Liver (tissue), 9 donors: ENCODE data around the gene TSPAN8. TPM values are rescaled to one million over a fixed set of nuclear protein-coding genes. Genes with fewer than 3 reads are reported as not detected.
"Not testable (repeated sequence)": the region's sequence is repeated elsewhere in the genome, so short reads cannot be mapped to it uniquely, and the experiment has no call there.

Experiments
- DNase-seq: peaks from one replicate; pipeline ENCODE4 v3.0.0-alpha.2; 2017; ENCODE audit warnings: low spot score
- H3K27ac ChIP-seq, 2 donors: one replicate each; pipeline ENCODE4 v1.7.0; 2013; ENCODE audit warnings: inconsistent platforms in 2 of 2, low read length in 2 of 2, control low read depth in 1 of 2, low read depth in 1 of 2, mild to moderate bottlenecking in 1 of 2
- H3K27me3 ChIP-seq, 4 donors: one replicate each; pipeline versions ENCODE4 v1.6.1 to v1.7.0; 2013; ENCODE audit warnings: low read length in 3 of 4, inconsistent platforms in 1 of 4, mild to moderate bottlenecking in 1 of 4, moderate library complexity in 1 of 4; ENCODE audit not compliant: control insufficient read depth in 4 of 4, insufficient read depth in 4 of 4
- H3K36me3 ChIP-seq, 4 donors: one replicate each; pipeline versions ENCODE4 v1.6.1 to v1.7.0; 2013; ENCODE audit warnings: low read length in 3 of 4, mild to moderate bottlenecking in 3 of 4, low read depth in 1 of 4, moderate library complexity in 1 of 4; ENCODE audit not compliant: control insufficient read depth in 4 of 4, insufficient read depth in 3 of 4
- H3K4me1 ChIP-seq, 4 donors: one replicate each; pipeline versions ENCODE4 v1.6.1 to v1.7.0; 2013; ENCODE audit warnings: low read length in 3 of 4, mild to moderate bottlenecking in 3 of 4, moderate library complexity in 1 of 4; ENCODE audit not compliant: control insufficient read depth in 4 of 4, insufficient read depth in 4 of 4
- H3K4me3 ChIP-seq, 3 donors: one replicate each; pipeline versions ENCODE4 v1.6.1 to v1.7.0; 2013; ENCODE audit warnings: low read length in 3 of 3, control low read depth in 1 of 3, low read depth in 1 of 3, mild to moderate bottlenecking in 1 of 3
- H3K9ac ChIP-seq, 2 donors: one replicate each; pipeline ENCODE4 v1.7.0; 2013; ENCODE audit warnings: low read length in 2 of 2, mild to moderate bottlenecking in 2 of 2, moderate library complexity in 2 of 2, control low read depth in 1 of 2, low read depth in 1 of 2
- H3K9me3 ChIP-seq, 4 donors: one replicate each; pipeline versions ENCODE4 v1.6.1 to v1.7.0; 2013; ENCODE audit warnings: low read length in 3 of 4; ENCODE audit not compliant: control insufficient read depth in 4 of 4
- GABPA ChIP-seq, 2 donors: IDR thresholded peaks in 1 of 2; conservative IDR thresholded peaks in 1 of 2; 2 replicates each; pipeline ENCODE4 v1.6.1; 2016; ENCODE audit warnings: antibody characterized with exemption in 2 of 2, mild to moderate bottlenecking in 1 of 2, moderate library complexity in 1 of 2
- HNF4A ChIP-seq, 2 donors: conservative IDR thresholded peaks; 2 replicates each; pipeline ENCODE4 v1.6.1; 2016; ENCODE audit warnings: antibody characterized with exemption in 2 of 2, mild to moderate bottlenecking in 2 of 2
- JUND ChIP-seq, 2 donors: IDR thresholded peaks; 2 replicates each; pipeline ENCODE4 v1.6.1; 2016; ENCODE audit warnings: antibody characterized with exemption in 2 of 2
- RXRA ChIP-seq, 2 donors: IDR thresholded peaks; 2 replicates each; pipeline ENCODE4 v1.6.1; 2017 to 2018; ENCODE audit warnings: antibody characterized with exemption in 2 of 2, mild to moderate bottlenecking in 1 of 2
- WGBS: extraction: QIAGEN DNeasy Blood & Tissue Kit; methylation state at CpG from one replicate; pipeline ENCODE4 v1.1.7; 2013; 5-methylcytosine and 5-hydroxymethylcytosine counted together
- polyA plus RNA-seq, 2 donors: library from polyadenylated mRNA; stranded (reverse) in 1 of 2; unstranded in 1 of 2; fragments of 200-250 nt in 1 of 2; fragments of >200 nt in 1 of 2; fragmentation: Nextera tagmentation in 1 of 2; extraction: Ambion mirVana in 1 of 2; gene quantifications; one replicate each; pipeline versions ENCODE4 v1.2.1 to v1.2.3, GENCODE V29; 2013 to 2015
- total RNA-seq, 2 donors: library from RNA; depleted of rRNA; stranded (reverse); fragments of >200 nt; gene quantifications; one replicate each; pipeline ENCODE4 v1.2.3, GENCODE V29; 2014
- TF ChIP-seq, protein P1 (sequence below): IDR thresholded peaks from 2 replicates; pipeline ENCODE4 v1.6.1; 2016; ENCODE audit warnings: antibody characterized with exemption, mild to moderate bottlenecking
- TF ChIP-seq, protein P2 (sequence below): fragments of 150-350 bp; IDR thresholded peaks from 2 replicates; pipeline ENCODE4 v1.5.1; 2017; ENCODE audit warnings: improper control_type of control experiment, low read depth, low read length; ENCODE audit not compliant: missing input control
- TF ChIP-seq, protein P3 (sequence below): IDR thresholded peaks from 2 replicates; pipeline ENCODE4 v1.6.1; 2016; ENCODE audit warnings: antibody characterized with exemption
- donor health status: healthy.
- donor health status: healthy.
- donor health status: healthy.
- donor health status: healthy.
- donor health status: healthy.

TSPAN8 gene
- total and polyA plus RNA-seq, 4 donors = 0.65 to 9.3 (median 5.2) TPM

DNA sequence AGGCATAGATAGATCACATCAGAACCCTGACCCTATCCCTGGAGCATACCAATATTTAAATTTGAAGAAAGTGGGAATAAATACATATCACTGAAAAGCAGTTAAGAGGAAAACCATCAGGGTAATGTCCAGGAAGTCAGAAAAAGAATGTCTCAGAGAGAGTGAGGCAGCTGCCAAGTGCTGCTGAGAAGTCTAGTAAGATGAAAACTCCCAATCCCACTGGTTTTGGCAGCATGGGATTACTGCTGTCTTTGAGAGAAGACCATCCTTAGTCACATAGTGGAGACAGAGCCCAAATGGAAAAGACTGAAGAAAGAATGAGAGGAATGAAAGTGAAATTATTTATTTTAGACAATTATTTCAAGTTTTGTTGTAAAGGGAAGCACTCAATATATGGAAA is 11.5 kb upstream of the TSPAN8 start:
- H3K4me1 ChIP-seq = peaks cover 1 to 6% (median 3%) of the 10 kb centered on the region in 4 donors
- no peak overlapping the region for H3K4me3 ChIP-seq
- H3K9me3 ChIP-seq = no peaks in the 10 kb centered on the region
- DNase-seq = no peak
- no peak overlapping the region for H3K27ac ChIP-seq
- TF ChIP-seq, protein P1, sequence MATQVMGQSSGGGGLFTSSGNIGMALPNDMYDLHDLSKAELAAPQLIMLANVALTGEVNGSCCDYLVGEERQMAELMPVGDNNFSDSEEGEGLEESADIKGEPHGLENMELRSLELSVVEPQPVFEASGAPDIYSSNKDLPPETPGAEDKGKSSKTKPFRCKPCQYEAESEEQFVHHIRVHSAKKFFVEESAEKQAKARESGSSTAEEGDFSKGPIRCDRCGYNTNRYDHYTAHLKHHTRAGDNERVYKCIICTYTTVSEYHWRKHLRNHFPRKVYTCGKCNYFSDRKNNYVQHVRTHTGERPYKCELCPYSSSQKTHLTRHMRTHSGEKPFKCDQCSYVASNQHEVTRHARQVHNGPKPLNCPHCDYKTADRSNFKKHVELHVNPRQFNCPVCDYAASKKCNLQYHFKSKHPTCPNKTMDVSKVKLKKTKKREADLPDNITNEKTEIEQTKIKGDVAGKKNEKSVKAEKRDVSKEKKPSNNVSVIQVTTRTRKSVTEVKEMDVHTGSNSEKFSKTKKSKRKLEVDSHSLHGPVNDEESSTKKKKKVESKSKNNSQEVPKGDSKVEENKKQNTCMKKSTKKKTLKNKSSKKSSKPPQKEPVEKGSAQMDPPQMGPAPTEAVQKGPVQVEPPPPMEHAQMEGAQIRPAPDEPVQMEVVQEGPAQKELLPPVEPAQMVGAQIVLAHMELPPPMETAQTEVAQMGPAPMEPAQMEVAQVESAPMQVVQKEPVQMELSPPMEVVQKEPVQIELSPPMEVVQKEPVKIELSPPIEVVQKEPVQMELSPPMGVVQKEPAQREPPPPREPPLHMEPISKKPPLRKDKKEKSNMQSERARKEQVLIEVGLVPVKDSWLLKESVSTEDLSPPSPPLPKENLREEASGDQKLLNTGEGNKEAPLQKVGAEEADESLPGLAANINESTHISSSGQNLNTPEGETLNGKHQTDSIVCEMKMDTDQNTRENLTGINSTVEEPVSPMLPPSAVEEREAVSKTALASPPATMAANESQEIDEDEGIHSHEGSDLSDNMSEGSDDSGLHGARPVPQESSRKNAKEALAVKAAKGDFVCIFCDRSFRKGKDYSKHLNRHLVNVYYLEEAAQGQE = no peak
- TF ChIP-seq RXRA (IDR thresholded peaks at IDR 0.05) (no peak), HNF4A (conservative IDR thresholded peaks at IDR 0.05) (no peak), JUND (IDR thresholded peaks at IDR 0.05) (no peak)
- TF ChIP-seq, protein P2, sequence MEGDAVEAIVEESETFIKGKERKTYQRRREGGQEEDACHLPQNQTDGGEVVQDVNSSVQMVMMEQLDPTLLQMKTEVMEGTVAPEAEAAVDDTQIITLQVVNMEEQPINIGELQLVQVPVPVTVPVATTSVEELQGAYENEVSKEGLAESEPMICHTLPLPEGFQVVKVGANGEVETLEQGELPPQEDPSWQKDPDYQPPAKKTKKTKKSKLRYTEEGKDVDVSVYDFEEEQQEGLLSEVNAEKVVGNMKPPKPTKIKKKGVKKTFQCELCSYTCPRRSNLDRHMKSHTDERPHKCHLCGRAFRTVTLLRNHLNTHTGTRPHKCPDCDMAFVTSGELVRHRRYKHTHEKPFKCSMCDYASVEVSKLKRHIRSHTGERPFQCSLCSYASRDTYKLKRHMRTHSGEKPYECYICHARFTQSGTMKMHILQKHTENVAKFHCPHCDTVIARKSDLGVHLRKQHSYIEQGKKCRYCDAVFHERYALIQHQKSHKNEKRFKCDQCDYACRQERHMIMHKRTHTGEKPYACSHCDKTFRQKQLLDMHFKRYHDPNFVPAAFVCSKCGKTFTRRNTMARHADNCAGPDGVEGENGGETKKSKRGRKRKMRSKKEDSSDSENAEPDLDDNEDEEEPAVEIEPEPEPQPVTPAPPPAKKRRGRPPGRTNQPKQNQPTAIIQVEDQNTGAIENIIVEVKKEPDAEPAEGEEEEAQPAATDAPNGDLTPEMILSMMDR = no peak
- no peaks in the 10 kb centered on the region for H3K27me3 ChIP-seq
- H3K36me3 ChIP-seq = no peaks in the 10 kb centered on the region
- H3K9ac ChIP-seq = no peak overlapping the region

DNA sequence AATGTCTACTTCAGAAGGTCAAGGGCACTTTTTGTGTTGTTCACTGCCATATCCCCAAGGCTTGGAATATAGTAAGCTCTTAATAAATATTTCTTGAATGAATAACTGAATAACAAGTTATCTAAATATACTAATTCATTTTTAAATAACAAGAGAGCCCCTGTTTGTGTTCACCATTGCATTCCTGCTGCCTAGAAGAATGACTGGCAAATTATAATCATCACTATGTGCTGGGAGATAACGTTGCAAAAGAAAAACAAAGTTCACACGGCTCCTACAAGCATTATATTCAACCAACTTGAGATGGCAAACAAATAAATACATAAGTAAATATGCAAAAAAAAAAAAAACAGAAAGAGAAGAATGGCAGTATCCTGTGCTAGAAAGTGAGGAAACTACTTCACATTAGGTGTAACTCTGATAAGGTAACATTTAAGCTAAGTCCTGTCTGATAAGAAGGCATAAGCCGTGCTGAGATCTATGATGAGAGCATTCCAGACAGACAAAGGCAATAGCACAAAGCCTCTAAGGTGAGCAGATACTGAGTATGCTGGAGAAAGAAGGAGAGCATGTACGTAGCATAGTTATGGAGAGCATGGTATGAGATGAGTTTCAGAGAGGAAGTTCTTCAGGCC is 9.2 kb upstream of the TSPAN8 start:
- Histone ChIP-seq H3K27ac (no peak overlapping the region), H3K4me1 (peaks cover 6 to 21% (median 18%) of the 10 kb centered on the region in 4 donors), H3K9me3 (no peaks in the 10 kb centered on the region), H3K27me3 (no peaks in the 10 kb centered on the region), H3K9ac (no peak overlapping the region), H3K4me3 (no peak overlapping the region), H3K36me3 (no peaks in the 10 kb centered on the region)
- TF ChIP-seq HNF4A (conservative IDR thresholded peaks at IDR 0.05) (no peak), RXRA (IDR thresholded peaks at IDR 0.05) (no peak)
- TF ChIP-seq, protein P2 = no peak
- 46% methylated on average over 4 of the region's 4 CpGs for WGBS
- no peak for DNase-seq

DNA sequence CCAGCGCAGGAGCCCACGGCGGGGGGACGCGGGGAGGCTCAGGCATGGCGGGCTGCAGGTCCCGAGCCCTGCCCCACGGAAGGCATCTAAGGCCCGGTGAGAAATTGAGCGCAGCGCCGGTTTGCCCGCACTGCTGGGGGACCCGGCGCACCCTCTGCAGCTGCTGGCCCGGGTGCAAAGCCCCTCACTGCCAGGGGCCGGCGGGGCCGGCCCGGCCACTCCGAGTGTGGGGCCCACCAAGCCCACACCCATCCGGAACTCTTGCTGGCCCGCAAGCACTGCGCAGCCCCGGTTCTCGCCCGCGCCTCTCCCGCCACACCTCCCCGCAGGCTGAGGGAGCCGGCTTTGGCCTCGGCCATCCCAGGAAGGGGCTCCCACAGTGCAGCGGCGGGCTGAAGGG is 8.5 kb upstream of the TSPAN8 start:
- 96% methylated on average over 34 of the region's 34 CpGs for WGBS
- H3K36me3 ChIP-seq = no peaks in the 10 kb centered on the region
- H3K4me1 ChIP-seq = peaks cover 6 to 24% (median 18%) of the 10 kb centered on the region in 4 donors
- no peak overlapping the region for H3K9ac ChIP-seq
- H3K4me3 ChIP-seq = no peak overlapping the region
- TF ChIP-seq, protein P3, sequence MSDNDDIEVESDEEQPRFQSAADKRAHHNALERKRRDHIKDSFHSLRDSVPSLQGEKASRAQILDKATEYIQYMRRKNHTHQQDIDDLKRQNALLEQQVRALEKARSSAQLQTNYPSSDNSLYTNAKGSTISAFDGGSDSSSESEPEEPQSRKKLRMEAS = no peak
- TF ChIP-seq GABPA (IDR thresholded peaks at IDR 0.05 in 1 of 2, conservative IDR thresholded peaks at IDR 0.05 in 1 of 2) = no peak
- no peak overlapping the region for H3K27ac ChIP-seq
- no peaks in the 10 kb centered on the region for H3K27me3 ChIP-seq
- DNase-seq = no peak
- no peaks in the 10 kb centered on the region for H3K9me3 ChIP-seq

DNA sequence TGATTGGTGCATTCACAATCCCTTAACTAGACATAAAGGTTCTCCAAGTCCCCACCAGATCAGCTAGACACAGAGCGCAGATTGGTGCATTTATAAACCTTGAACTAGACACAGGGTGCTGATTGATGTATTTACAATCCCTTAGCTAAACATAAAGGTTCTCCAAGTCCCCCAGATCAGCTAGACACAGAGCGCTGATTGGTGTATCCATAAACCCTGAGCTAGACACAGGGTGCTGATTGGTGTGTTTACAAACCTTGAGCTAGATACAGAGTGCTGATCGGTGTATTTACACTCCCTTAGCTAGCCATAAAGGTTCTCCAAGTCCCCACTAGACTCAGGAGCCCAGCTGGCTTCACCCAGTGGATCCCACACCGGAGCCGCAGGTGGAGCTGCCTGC is 8.0 kb upstream of the TSPAN8 start:
- H3K9ac ChIP-seq, H3K4me3 ChIP-seq, H3K27me3 ChIP-seq, H3K27ac ChIP-seq, DNase-seq, H3K9me3 ChIP-seq, H3K36me3 ChIP-seq: not testable (repeated sequence)
- peaks cover 6 to 22% (median 18%) of the 10 kb centered on the region in 4 donors for H3K4me1 ChIP-seq
- 94% methylated on average over 5 of the region's 5 CpGs for WGBS
